HG02885 (cell line): Measurements from ENCODE around the gene KANSL2.
"Not testable (repeated sequence)": the region's sequence is repeated elsewhere in the genome, so short reads cannot be mapped to it uniquely, and the experiment has no call there.

Experiments used
- ATAC-seq: cut with Tn5 transposase; IDR thresholded peaks from one replicate; pipeline ENCODE4 v1.9.1; 2021; ENCODE audit warnings: mild to moderate bottlenecking; ENCODE audit not compliant: unreplicated experiment, poor library complexity

Gene KANSL2

DNA sequence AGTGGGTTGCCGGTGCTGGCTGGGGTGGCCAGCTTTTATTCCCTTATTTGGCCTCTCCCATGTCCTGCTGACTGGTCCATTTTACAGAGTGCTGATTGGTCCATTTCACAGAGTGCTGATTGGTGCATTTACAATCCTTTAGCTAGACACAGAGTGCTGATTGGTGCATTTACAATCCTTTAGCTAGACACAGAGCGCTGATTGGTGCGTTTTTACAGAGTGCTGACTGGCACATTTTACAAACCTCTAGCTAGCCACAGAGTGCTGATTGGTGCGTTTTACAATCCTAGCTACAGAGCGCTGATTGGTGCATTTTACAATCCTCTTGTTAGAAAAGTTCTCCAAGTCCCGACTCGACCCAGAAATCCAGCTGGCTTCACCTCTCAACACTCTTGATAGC is 59.0 kb downstream of the KANSL2 start:
- ATAC-seq = not testable (repeated sequence)

DNA sequence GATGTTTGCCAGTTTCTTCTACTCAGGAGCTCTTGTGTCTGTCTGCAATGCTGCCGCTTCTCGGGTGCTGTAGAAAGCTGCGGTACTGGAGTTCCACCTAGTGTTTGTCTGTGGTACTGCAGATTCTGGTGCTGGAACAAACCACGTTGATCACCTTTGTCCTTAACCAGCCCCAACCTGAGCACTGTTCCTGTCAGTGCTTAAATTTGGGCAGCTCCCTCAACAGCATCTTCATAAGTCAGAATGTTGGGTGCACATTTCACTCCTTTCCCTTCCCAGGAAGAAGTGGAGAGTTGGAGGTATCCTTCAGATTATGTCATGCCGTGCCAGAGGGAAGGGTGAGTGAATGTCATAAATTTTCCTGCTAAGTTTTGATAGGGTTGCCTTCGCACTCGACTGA is 63.5 kb downstream of the KANSL2 start:
- peak; percentile 73 for ATAC-seq

DNA sequence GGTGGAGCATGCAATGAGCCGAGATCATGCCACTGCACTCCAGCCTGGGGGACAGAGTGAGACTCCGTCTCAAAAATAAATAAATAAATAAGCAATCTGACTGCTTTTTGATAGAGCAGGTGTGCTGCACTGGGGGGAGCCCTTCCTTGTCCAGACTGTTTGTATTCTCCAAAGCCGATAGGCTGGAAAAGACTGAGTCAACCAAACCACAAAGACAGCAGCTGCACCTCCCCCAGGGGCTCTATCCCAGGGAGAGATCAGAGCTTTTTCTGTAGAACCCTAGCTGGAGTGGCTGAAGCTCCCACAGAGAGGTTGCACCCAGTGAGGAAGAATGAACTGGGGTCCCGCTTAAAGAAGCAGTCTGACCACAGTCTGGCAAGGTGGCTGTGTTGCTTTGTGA is 66.4 kb downstream of the KANSL2 start:
- no peak for ATAC-seq

GRCh38 chr12:48613321-48613720 is 68.7 kb downstream of the KANSL2 start:
- ATAC-seq = no peak
